WERI-Rb-1 (cell line): ENCODE measurements around the gene IQSEC1.

Experiments
- DNase-seq: peaks from one replicate; pipeline ENCODE4 v3.0.0-alpha.2; 2020
- H3K27ac ChIP-seq: fragments of 250-450 bp; sonication (Bioruptor Pico); 2 replicates; pipeline ENCODE4 v1.5.1; 2020; ENCODE audit warnings: mild to moderate bottlenecking, moderate library complexity
- H3K27me3 ChIP-seq: fragments of 250-450 bp; sonication (Bioruptor Pico); 2 replicates; pipeline ENCODE4 v1.5.1; 2021; ENCODE audit warnings: mild to moderate bottlenecking, low read depth, moderate library complexity; ENCODE audit not compliant: insufficient read depth, severe bottlenecking
- H3K36me3 ChIP-seq: fragments of 250-450 bp; sonication (Bioruptor Pico); 2 replicates; pipeline ENCODE4 v1.5.1; 2020; ENCODE audit warnings: mild to moderate bottlenecking, moderate library complexity
- H3K4me3 ChIP-seq: 2 replicates; pipeline ENCODE4 v1.5.1; 2011; ENCODE audit warnings: low read depth, mild to moderate bottlenecking, control low read depth, low read length
- H3K9me3 ChIP-seq: fragments of 250-450 bp; sonication (Bioruptor Pico); 2 replicates; pipeline ENCODE4 v1.5.1; 2021; ENCODE audit warnings: mild to moderate bottlenecking, moderate library complexity; ENCODE audit not compliant: severe bottlenecking
- CTCF ChIP-seq: IDR thresholded peaks from 2 replicates; pipeline ENCODE4 v1.5.1; 2011; ENCODE audit warnings: low read depth, mild to moderate bottlenecking, control low read depth, inconsistent platforms, low read length

The IQSEC1 gene

GRCh38 chr3:12901623-12902045, 171.6 kb downstream of the IQSEC1 start:
- H3K9me3 ChIP-seq = no peaks in the 10 kb centered on the region
- DNase-seq = no peak
- H3K27ac ChIP-seq = no peak overlapping the region
- no peak for TF ChIP-seq CTCF
- no peaks in the 10 kb centered on the region for H3K27me3 ChIP-seq
- peaks cover 86% of the 10 kb centered on the region for H3K36me3 ChIP-seq
- no peak overlapping the region for H3K4me3 ChIP-seq

- Histone ChIP-seq H3K9me3 (no peaks in the 10 kb centered on the region), H3K36me3 (peaks cover 79% of the 10 kb centered on the region), H3K27ac (no peak overlapping the region), H3K27me3 (no peaks in the 10 kb centered on the region), H3K4me3 (no peak overlapping the region)
- no peak for DNase-seq
- TF ChIP-seq CTCF = no peak
These were observed 172.3 kb downstream of the IQSEC1 start for GRCh38 chr3:12900885-12901411.

- H3K27me3 ChIP-seq = no peaks in the 10 kb centered on the region
- peaks cover 61% of the 10 kb centered on the region for H3K36me3 ChIP-seq
- no peak for TF ChIP-seq CTCF
- H3K9me3 ChIP-seq = no peaks in the 10 kb centered on the region
- no peak overlapping the region for H3K27ac ChIP-seq
- H3K4me3 ChIP-seq = no peak overlapping the region
- no peak for DNase-seq
These were observed 174.1 kb downstream of the IQSEC1 start for GRCh38 chr3:12898965-12899755.

GRCh38 chr3:12898290-12898964, 174.8 kb downstream of the IQSEC1 start:
- no peak overlapping the region for H3K27ac ChIP-seq
- DNase-seq = no peak
- no peak overlapping the region for H3K4me3 ChIP-seq
- H3K9me3 ChIP-seq = no peaks in the 10 kb centered on the region
- H3K36me3 ChIP-seq = peaks cover 54% of the 10 kb centered on the region
- no peaks in the 10 kb centered on the region for H3K27me3 ChIP-seq
- no peak for TF ChIP-seq CTCF

GRCh38 chr3:12897381-12898289, 175.6 kb downstream of the IQSEC1 start:
- Histone ChIP-seq H3K36me3 (peaks cover 46% of the 10 kb centered on the region), H3K27me3 (no peaks in the 10 kb centered on the region), H3K27ac (no peak overlapping the region), H3K4me3 (no peak overlapping the region), H3K9me3 (no peaks in the 10 kb centered on the region)
- TF ChIP-seq CTCF = no peak
- no peak for DNase-seq
